Fibroblast of lung (primary cell): Measurements from ENCODE around the gene DDX54. TPM values are rescaled to one million over a fixed set of nuclear protein-coding genes. Genes with fewer than 3 reads are reported as not detected.

ENCODE experiments used
- DNase-seq, 2 donors: peaks; one replicate each; pipeline versions ENCODE4 v3.0.0 to v3.0.0-alpha.2; 2010; ENCODE audit warnings: low read depth in 2 of 2
- H2AFZ ChIP-seq: 2 replicates; pipeline ENCODE4 v1.5.1; 2012; ENCODE audit warnings: low read length, control low read depth, inconsistent platforms
- H3K27ac ChIP-seq: 2 replicates; pipeline ENCODE4 v1.5.1; 2011; ENCODE audit warnings: low read length, control low read depth; ENCODE audit not compliant: insufficient read depth
- H3K27me3 ChIP-seq: 2 replicates; pipeline ENCODE4 v1.5.1; 2011; ENCODE audit warnings: mild to moderate bottlenecking, low read length; ENCODE audit not compliant: control insufficient read depth, insufficient read depth
- H3K36me3 ChIP-seq: 2 replicates; pipeline ENCODE4 v1.5.1; 2011; ENCODE audit warnings: low read length; ENCODE audit not compliant: control insufficient read depth, insufficient read depth
- H3K4me1 ChIP-seq: 2 replicates; pipeline ENCODE4 v1.5.1; 2011; ENCODE audit warnings: low read length; ENCODE audit not compliant: control insufficient read depth, insufficient read depth; ENCODE audit errors: extremely low read depth
- H3K4me2 ChIP-seq: 2 replicates; pipeline ENCODE4 v1.5.1; 2011; ENCODE audit warnings: low read length, control low read depth; ENCODE audit not compliant: insufficient read depth; ENCODE audit errors: extremely low read depth
- H3K4me3 ChIP-seq, 4 experiments: fragments of 200-600 bp in 1 of 4; sonication (generic) in 1 of 4; replicated peaks in 1 of 4; 2 replicates each; pipeline ENCODE4 v1.5.1; 2011 to 2016; ENCODE audit warnings: low read length in 4 of 4, low read depth in 3 of 4, mild to moderate bottlenecking in 3 of 4, control low read depth in 2 of 4, inconsistent platforms in 1 of 4, mixed read lengths in 1 of 4; ENCODE audit not compliant: insufficient read depth in 1 of 4; ENCODE audit errors: control extremely low read depth in 1 of 4
- H3K79me2 ChIP-seq: 2 replicates; pipeline ENCODE4 v1.5.1; 2012; ENCODE audit warnings: mild to moderate bottlenecking, low read length, inconsistent platforms; ENCODE audit not compliant: control insufficient read depth, insufficient read depth
- H3K9ac ChIP-seq: 2 replicates; pipeline ENCODE4 v1.5.1; 2011; ENCODE audit warnings: mild to moderate bottlenecking, low read length, control low read depth; ENCODE audit not compliant: insufficient read depth
- H3K9me3 ChIP-seq: 2 replicates; pipeline ENCODE4 v1.5.1; 2012; ENCODE audit warnings: low read depth, low read length; ENCODE audit not compliant: control insufficient read depth, insufficient read depth
- H4K20me1 ChIP-seq: 2 replicates; pipeline ENCODE4 v1.5.1; 2011; ENCODE audit warnings: low read length; ENCODE audit not compliant: control insufficient read depth, insufficient read depth; ENCODE audit errors: extremely low read depth
- EZH2 ChIP-seq: IDR thresholded peaks from 2 replicates; pipeline ENCODE4 v1.5.1; 2012; ENCODE audit warnings: low read length, control low read depth, mild to moderate bottlenecking; ENCODE audit errors: missing control alignments
- polyA plus RNA-seq, 2 donors: library from polyadenylated mRNA; depleted of rRNA in 1 of 2; stranded (reverse) in 1 of 2; unstranded in 1 of 2; fragments of >200 nt; gene quantifications; 2 replicates each; pipeline ENCODE4 v1.2.1, GENCODE V29; 2011 to 2012; ENCODE audit warnings: missing spikeins in 1 of 2
- total RNA-seq: library from RNA; depleted of rRNA; stranded (reverse); fragments of >200 nt; gene quantifications from 2 replicates; pipeline ENCODE4 v1.2.1, GENCODE V29; 2014
- TF ChIP-seq, protein P1 (sequence below), 2 donors: IDR thresholded peaks in 1 of 2; conservative IDR thresholded peaks in 1 of 2; 1 replicate in 1 of 2; 2 replicates in 1 of 2; pipeline ENCODE4 v1.5.1; 2011 to 2012; ENCODE audit warnings: low read length in 2 of 2, control low read depth in 1 of 2, inconsistent platforms in 1 of 2, low read depth in 1 of 2, mild to moderate bottlenecking in 1 of 2

The DDX54 gene
- total and polyA plus RNA-seq, 2 donors (not counting 1 experiment from before 2014, with no cell fraction given): 20.5 to 23.6 TPM

DNA sequence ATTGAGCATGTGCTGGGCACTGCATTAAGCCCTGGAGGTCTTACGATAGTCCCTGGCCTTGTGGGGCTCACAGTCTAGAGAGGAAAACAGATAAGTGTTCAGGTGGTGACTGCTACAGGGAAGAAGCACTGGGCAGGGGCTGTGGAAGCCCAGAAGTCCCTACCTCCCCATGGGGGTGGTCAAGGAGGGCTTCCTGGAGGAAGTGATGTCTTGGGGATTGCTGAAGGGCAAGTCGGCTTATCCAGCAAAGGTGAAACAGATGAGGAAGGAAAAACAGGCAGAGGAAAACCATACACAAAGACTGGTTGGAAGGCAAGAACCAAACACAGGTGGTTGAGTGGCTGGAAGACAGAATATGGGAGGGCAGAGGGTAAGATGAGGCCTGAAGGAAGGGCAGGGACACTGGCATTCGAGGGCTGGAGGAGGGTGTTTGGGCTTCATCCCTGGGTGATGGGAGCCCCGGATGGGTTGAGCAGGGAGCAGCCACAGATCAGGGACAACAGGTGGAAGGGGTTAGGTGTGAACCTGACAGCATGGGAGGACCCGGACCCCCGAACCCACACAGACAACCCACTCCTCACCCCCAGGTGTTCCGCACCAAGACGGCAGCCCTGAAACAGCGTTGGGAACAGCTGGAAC, 33.0 kb downstream of the DDX54 start:
- Histone ChIP-seq H3K9me3 (no peaks in the 10 kb centered on the region), H3K27ac (no peak overlapping the region), H3K4me2 (no peak overlapping the region), H2AFZ (no peak overlapping the region), H3K27me3 (peaks cover 25% of the 10 kb centered on the region), H3K4me3 (peak overlapping the region in 1 of 4 experiments; percentile 38), H3K79me2 (no peaks in the 10 kb centered on the region), H3K36me3 (no peaks in the 10 kb centered on the region), H3K4me1 (peaks cover 7% of the 10 kb centered on the region), H3K9ac (no peak overlapping the region), H4K20me1 (no peaks in the 10 kb centered on the region)
- peak; percentile 61 for TF ChIP-seq EZH2
- TF ChIP-seq, protein P1, sequence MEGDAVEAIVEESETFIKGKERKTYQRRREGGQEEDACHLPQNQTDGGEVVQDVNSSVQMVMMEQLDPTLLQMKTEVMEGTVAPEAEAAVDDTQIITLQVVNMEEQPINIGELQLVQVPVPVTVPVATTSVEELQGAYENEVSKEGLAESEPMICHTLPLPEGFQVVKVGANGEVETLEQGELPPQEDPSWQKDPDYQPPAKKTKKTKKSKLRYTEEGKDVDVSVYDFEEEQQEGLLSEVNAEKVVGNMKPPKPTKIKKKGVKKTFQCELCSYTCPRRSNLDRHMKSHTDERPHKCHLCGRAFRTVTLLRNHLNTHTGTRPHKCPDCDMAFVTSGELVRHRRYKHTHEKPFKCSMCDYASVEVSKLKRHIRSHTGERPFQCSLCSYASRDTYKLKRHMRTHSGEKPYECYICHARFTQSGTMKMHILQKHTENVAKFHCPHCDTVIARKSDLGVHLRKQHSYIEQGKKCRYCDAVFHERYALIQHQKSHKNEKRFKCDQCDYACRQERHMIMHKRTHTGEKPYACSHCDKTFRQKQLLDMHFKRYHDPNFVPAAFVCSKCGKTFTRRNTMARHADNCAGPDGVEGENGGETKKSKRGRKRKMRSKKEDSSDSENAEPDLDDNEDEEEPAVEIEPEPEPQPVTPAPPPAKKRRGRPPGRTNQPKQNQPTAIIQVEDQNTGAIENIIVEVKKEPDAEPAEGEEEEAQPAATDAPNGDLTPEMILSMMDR (conservative IDR thresholded peaks at IDR 0.05 in 1 of 2, IDR thresholded peaks at IDR 0.05 in 1 of 2; ENCODE audit: low read depth in 1 of 2, low read length in 2 of 2): no peak
- DNase-seq: no peak

DNA sequence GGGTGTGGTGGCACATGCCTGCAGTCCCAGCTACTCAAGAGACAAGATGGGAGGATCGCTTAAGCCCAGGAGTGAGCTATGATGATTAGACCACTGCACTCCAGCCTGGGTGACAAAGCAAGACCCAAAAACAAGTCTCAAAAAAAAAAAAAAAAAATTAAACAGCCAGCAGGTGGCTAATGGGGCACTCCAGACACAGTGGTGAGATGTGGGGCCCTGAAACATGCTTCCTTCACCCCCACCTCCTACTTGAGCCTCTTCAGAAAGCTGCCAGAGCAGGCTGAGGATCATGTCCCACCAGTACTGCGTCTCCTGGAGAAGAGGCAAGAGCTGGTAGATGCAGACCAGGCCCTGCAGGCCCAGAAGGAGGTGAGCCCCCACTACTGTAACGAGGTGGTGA, 33.6 kb downstream of the DDX54 start:
- Histone ChIP-seq H3K4me1 (peaks cover 7% of the 10 kb centered on the region), H3K4me2 (no peak overlapping the region), H3K9me3 (no peaks in the 10 kb centered on the region), H3K9ac (no peak overlapping the region), H4K20me1 (no peaks in the 10 kb centered on the region), H3K79me2 (no peaks in the 10 kb centered on the region), H2AFZ (no peak overlapping the region), H3K4me3 (no peak overlapping the region), H3K27ac (no peak overlapping the region), H3K27me3 (peaks cover 25% of the 10 kb centered on the region), H3K36me3 (no peaks in the 10 kb centered on the region)
- TF ChIP-seq, protein P1 (conservative IDR thresholded peaks at IDR 0.05 in 1 of 2, IDR thresholded peaks at IDR 0.05 in 1 of 2; ENCODE audit: low read depth in 1 of 2, low read length in 2 of 2): no peak
- TF ChIP-seq EZH2: no peak
- DNase-seq: no peak

DNA sequence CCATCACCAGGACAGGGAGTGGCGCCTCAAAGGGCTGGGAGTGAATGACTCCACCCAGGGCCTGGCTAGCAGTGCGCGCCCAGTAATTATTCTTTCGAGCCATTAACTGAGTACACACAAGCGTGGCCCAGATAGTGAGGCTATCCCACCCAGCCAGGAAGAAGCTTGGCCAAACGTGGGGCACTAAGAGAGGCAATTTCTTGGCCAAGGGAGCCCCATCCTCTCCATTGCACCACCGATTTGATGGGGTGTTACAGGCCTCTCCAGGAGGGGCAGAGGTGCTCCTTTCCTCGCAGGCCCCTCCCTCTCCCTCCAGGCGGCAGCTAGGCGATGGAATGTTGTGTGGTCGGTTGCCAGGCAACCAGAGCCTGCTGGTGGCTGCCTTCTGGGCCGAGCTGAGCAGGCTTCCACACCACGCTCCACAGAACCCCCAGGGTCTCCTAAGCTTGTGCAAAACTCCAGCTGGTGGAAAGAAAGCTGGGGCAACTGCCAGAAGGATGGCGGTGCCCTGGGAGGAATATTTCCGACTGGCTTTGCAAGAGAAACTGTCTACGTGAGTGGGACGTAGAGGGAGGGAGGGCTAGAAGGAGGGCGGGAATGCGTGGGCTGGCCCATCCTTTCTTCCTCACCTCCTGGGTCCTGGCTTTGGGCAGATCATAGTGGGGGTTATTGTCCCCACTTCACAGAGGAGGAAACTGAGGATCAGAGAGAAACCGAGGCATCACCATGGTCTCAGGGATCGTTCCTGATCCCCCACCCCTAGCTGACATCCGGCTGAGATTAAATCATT, 35.7 kb downstream of the DDX54 start, which contains the start of gene CFAP73:
CFAP73 (plus strand) TSS at position 364 of the 790 bp plus-strand sequence; CDS start at position 498, 134 bp downstream.
- H3K27me3 ChIP-seq: peaks cover 18% of the 10 kb centered on the region
- no peaks in the 10 kb centered on the region for H3K9me3 ChIP-seq
- H3K9ac ChIP-seq: no peak within 1 kb of the TSS
- H3K27ac ChIP-seq: no peak within 1 kb of the TSS
- no peak for TF ChIP-seq EZH2
- peaks cover 7% of the 10 kb centered on the region for H3K4me1 ChIP-seq
- H3K4me2 ChIP-seq: peak within 1 kb of the TSS; percentile 59
- H2AFZ ChIP-seq: peak within 1 kb of the TSS; percentile 23
- H3K4me3 ChIP-seq: peak within 1 kb of the TSS in 1 of 4 experiments; percentile 21
- no peaks in the 10 kb centered on the region for H3K79me2 ChIP-seq
- no peaks in the 10 kb centered on the region for H3K36me3 ChIP-seq
- H4K20me1 ChIP-seq: no peaks in the 10 kb centered on the region
- peak; percentile 72 to 85 for DNase-seq
